ENCODE data around the gene ADGRL3.
"Not testable (repeated sequence)": the region's sequence is repeated elsewhere in the genome, so short reads cannot be mapped to it uniquely, and the experiment has no call there.

Gene ADGRL3

GRCh38 chr4:61756937-61757336 lies 556.8 kb downstream of the ADGRL3 start:
- not testable (repeated sequence) for DNase-seq (ENCODE audit: low read depth)

GRCh38 chr4:61757983-61758382 lies 557.9 kb downstream of the ADGRL3 start:
- DNase-seq (ENCODE audit: low read depth): not testable (repeated sequence)

GRCh38 chr4:61758596-61758995 lies 558.5 kb downstream of the ADGRL3 start:
- DNase-seq (ENCODE audit: low read depth): not testable (repeated sequence)

GRCh38 chr4:61759245-61759644 lies 559.1 kb downstream of the ADGRL3 start:
- not testable (repeated sequence) for DNase-seq (ENCODE audit: low read depth)

GRCh38 chr4:61759885-61760284 lies 559.8 kb downstream of the ADGRL3 start:
- DNase-seq (ENCODE audit: low read depth): not testable (repeated sequence)

GRCh38 chr4:61760820-61761219 lies 560.7 kb downstream of the ADGRL3 start:
- DNase-seq (ENCODE audit: low read depth): no peak

- DNase-seq (ENCODE audit: low read depth): no peak
These were observed 562.8 kb downstream of the ADGRL3 start for GRCh38 chr4:61762722-61763627.

GRCh38 chr4:61763682-61764081 lies 563.6 kb downstream of the ADGRL3 start:
- no peak for DNase-seq (ENCODE audit: low read depth)

GRCh38 chr4:61764090-61764489 lies 564.0 kb downstream of the ADGRL3 start:
- not testable (repeated sequence) for DNase-seq (ENCODE audit: low read depth)

- not testable (repeated sequence) for DNase-seq (ENCODE audit: low read depth)
These were observed 569.5 kb downstream of the ADGRL3 start for GRCh38 chr4:61769444-61770167.

GRCh38 chr4:61770456-61770855 lies 570.3 kb downstream of the ADGRL3 start:
- DNase-seq (ENCODE audit: low read depth): no peak

- no peak for DNase-seq (ENCODE audit: low read depth)
These were observed 570.9 kb downstream of the ADGRL3 start for GRCh38 chr4:61771056-61771455.

- DNase-seq (ENCODE audit: low read depth): peak; percentile 46
These were observed 572.0 kb downstream of the ADGRL3 start for GRCh38 chr4:61772126-61772525.

GRCh38 chr4:61773655-61774245 lies 573.6 kb downstream of the ADGRL3 start:
- no peak for DNase-seq (ENCODE audit: low read depth)

- no peak for DNase-seq (ENCODE audit: low read depth)
These were observed 582.0 kb downstream of the ADGRL3 start for GRCh38 chr4:61782133-61782532.

GRCh38 chr4:61783050-61783449 lies 582.9 kb downstream of the ADGRL3 start:
- peak; percentile 22 for DNase-seq (ENCODE audit: low read depth)

GRCh38 chr4:61785761-61786160 lies 585.6 kb downstream of the ADGRL3 start:
- DNase-seq (ENCODE audit: low read depth): no peak

- no peak for DNase-seq (ENCODE audit: low read depth)
These were observed 586.1 kb downstream of the ADGRL3 start for GRCh38 chr4:61786211-61786610.

GRCh38 chr4:61795998-61796397 lies 595.9 kb downstream of the ADGRL3 start:
- DNase-seq (ENCODE audit: low read depth): no peak

GRCh38 chr4:61799794-61800193 lies 599.7 kb downstream of the ADGRL3 start:
- no peak for DNase-seq (ENCODE audit: low read depth)

GRCh38 chr4:61805227-61805626 lies 605.1 kb downstream of the ADGRL3 start:
- DNase-seq (ENCODE audit: low read depth): no peak

- DNase-seq (ENCODE audit: low read depth): peak; percentile 52
These were observed 605.9 kb downstream of the ADGRL3 start for GRCh38 chr4:61805979-61806378.

- no peak for DNase-seq (ENCODE audit: low read depth)
These were observed 612.0 kb downstream of the ADGRL3 start for GRCh38 chr4:61812171-61812570.

Data from ELR (cell line).